HG02798 (cell line): ENCODE measurements around the gene ISM2.
A peak's percentile ranks its signal among the peaks of the same experiment; 100 is the strongest.

Experiments
- ATAC-seq: cut with Tn5 transposase; IDR thresholded peaks from one replicate; pipeline ENCODE4 v1.9.1; 2021; ENCODE audit warnings: mild to moderate bottlenecking; ENCODE audit not compliant: unreplicated experiment, poor library complexity

ISM2 gene

GRCh38 chr14:77508876-77509275 is 10.3 kb upstream of the ISM2 start:
- ATAC-seq = no peak

GRCh38 chr14:77508249-77508648 is 9.6 kb upstream of the ISM2 start:
- ATAC-seq = no peak

GRCh38 chr14:77507762-77508161 is 9.1 kb upstream of the ISM2 start:
- no peak for ATAC-seq

DNA sequence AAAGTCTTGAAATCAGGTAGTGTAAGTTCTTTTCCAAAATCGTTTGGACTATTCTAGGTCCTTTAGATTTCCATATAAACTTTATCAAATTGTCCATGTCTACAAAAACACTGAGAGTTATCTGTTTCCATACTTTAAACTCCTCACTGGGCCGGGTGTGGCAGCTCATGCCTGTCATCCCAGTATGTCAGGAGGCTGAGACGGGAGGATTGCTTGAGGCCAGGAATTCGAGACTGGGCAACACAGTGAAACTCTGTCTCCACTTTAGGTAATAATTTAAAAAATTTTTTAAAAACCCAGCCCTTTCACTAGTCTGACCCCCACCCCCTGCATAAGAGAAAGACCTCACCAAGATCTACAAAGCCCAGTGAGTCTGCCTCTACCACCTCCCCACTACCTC is 6.4 kb upstream of the ISM2 start:
- ATAC-seq = no peak

- no peak for ATAC-seq
Measured at GRCh38 chr14:77503138-77503537, 4.5 kb upstream of the ISM2 start.

GRCh38 chr14:77502109-77502782 is 3.6 kb upstream of the ISM2 start:
- no peak for ATAC-seq

DNA sequence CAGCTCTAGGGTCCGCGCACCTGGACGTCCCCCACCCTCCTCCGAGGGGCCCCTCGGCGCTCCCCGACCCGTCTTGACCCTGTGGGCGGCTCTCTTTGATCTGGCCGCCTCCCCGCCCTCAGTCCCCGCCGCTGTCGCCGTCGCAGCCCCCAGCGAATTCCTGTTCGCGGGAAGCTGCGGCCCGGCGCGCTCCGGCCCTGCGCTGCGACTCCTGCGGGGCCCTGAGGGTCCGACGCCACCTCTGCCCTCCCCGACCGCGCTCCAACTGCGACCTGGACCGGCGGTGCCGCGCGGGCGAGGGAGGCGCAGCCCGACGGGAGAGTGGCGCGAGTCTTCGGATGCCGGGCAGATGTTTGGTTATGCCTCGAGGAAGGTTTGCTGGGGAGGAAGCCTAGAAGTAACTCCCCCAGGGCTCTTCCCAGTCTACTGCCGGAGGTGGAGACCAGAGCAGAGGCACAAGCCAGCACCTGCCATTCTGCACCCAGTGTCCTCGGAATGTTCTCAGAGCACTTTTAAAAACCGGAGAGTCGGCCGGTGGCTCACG is 440 bp upstream of the ISM2 start:
- ATAC-seq = peak; percentile 26

DNA sequence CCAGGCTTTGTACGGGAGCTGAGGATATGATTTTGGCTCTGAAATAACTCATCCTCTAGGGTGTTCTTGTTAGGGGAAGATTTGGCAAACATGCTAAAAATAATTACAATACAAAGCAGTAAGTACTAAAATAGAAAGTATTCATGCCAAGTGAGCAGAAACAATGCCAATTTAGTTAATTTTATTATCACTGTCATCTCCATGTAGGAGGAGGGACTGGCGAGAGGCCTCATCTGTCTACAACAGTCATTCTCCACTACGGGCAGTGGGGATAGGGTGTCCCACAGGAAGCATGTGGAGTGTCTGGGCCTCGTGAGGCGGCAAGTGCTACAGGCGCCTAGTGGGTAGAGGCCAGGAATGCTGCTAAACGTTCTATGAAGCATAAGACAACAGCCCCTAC is 3.3 kb downstream of the ISM2 start:
- ATAC-seq = no peak

GRCh38 chr14:77491056-77491455 is 7.6 kb downstream of the ISM2 start:
- ATAC-seq = no peak

- no peak for ATAC-seq
Measured at GRCh38 chr14:77490347-77490986, 8.1 kb downstream of the ISM2 start.

DNA sequence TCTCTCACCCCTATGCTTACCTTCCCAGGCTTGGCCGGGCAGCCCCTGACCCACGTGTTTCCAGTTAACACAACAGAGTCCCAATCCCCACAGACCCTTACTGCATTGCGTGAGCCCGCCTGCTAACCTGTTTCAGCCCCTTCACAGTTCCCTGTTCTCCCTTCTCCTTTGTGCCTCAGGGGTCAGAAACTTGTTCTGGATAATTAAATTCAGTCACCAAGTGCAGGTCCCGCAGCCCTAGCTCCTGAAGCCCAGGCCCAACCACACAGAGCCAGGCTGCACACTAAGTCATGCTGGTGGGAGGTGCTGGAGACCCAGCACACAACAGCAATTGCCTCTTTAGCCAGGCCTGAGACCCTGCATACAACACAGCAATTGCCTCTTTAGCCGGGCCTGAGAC is 9.6 kb downstream of the ISM2 start:
- no peak for ATAC-seq

DNA sequence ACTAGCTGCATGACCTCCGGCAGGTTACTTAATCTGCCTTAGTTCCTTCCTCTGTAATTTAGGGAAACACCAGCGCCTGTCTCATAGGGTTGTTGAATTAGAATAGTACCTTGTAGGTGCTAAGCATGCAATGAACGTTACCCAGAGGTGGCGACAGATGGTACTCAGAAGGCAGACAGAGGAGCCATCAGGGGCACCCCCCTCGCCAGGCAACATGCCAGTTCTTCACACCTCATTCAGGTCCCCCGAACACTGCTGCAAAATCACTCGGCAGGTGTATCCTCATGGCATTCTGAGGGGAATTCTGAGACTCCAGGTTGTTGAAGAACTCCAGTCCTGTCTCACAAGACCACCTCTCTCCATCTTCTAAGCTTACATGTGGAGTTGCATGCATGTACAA is 10.1 kb downstream of the ISM2 start:
- no peak for ATAC-seq

- no peak for ATAC-seq
Measured at GRCh38 chr14:77485901-77486678, 12.5 kb downstream of the ISM2 start.

DNA sequence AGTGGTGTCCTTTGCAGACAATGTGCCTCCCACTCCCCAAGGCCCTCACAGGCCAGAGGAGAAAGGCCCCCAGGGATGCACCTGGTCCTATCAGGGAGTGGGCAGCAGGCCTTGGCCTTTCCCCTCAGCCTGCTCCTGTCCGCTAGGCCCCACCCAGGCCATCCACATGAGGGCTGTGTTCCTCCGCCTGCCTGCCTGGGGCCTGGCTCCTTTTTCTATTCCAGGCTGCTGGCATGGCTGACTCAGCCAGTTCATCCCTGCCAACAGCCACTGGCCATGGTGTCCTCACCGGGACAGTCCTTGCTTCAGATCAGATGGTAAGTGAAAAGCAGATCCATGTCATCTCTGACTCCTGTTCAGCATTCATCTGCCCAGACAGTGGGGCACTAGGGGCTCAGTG is 13.4 kb downstream of the ISM2 start:
- ATAC-seq = no peak

DNA sequence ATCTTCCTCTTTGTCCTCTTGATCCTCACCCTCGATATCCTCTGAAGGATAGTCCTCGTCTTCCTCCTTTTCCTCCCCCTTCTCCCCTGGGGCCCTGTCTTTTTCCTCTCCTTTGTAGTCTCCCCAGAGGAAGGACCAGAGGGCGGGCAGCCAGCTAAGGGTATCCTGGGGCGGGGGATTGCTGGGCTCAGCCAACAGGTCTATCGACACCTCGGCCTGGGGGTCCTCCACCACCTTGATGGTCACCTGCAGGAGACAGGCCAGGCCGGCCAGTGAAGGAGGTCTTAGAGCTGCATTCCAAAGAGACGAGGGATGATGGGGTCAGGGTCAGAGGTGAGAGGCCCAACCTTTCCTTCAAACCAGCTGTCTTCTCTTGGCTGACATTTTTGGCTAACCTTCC is 16.2 kb downstream of the ISM2 start:
- ATAC-seq = no peak

GRCh38 chr14:77478796-77479195 is 19.8 kb downstream of the ISM2 start:
- ATAC-seq = peak; percentile 84

DNA sequence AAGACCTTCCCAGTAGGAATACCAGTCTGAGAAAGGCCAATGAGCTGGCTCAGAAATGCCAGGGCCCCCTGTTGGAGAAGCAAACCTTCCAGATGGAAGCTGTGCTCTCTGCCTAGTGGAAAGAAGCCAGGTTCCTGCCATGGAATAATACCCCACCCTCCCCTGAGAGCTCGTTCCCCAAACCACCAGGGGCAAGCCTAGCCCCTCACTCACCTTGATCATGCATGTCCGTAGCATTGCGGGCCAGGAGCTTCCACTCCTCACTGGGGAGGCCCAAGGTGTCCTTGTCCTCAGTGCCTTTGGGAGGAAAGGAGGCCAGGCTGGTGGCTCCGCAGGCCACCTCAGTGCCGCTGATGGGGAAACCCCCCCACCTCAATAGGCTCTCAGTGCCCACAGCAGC is 20.6 kb downstream of the ISM2 start:
- no peak for ATAC-seq

- no peak for ATAC-seq
Measured at GRCh38 chr14:77475432-77476115, 23.0 kb downstream of the ISM2 start.

- ATAC-seq = no peak
Measured at GRCh38 chr14:77474479-77475177, 24.0 kb downstream of the ISM2 start.

- no peak for ATAC-seq
Measured at GRCh38 chr14:77473921-77474320, 24.7 kb downstream of the ISM2 start.
